Activated gamma-delta T cell treated with anti-CD3 and anti-CD28 coated beads, Interleukin-2, amount 50 U/mL, for 16 hours (primary cell): Measurements from ENCODE around the gene SIGLEC14.
A peak's percentile ranks its signal among the peaks of the same experiment; 100 is the strongest.
"Not testable (repeated sequence)": the region's sequence is repeated elsewhere in the genome, so short reads cannot be mapped to it uniquely, and the experiment has no call there.

Experiments used
- DNase-seq: peaks from one replicate; pipeline ENCODE4 v3.0.0-alpha.2; 2020; ENCODE audit warnings: low read depth

SIGLEC14 gene

DNA sequence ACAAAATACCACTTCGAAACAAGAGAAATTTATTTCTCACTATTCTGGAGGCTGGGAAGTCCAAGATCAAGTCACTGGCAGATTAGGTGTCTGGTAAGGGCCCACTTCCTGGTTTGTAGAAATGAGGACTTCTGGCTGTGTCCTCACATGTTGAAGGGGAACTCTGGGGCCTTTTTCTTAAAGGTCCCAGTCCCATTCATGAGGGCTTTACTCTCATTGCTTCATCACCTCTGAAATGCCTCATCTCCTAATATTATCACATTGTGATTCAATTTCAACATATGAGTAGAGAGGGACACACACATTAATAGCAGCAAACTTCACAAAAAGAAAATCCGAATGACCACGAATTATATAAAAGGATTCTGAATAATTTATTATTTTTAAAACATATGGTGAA, 21.6 kb upstream of the SIGLEC14 start:
- no peak for DNase-seq

DNA sequence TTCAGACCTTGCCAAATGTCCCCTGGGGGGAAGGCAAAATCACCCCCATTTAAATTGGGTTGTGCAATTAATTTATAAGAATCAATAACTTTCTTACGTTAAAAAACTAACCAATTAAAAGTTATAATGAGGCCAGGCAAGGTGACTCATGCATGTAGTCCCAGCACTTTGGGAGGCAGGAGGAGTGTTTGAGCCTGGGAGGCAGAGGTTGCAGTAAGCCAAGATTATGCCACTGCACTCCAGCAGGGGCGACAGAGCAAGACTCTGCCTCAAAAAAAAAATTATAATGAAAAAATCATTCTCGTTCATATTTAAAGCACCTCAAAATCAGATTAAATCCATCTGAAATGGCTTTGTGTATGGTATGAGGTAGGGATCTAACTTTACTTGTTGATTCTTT, 18.4 kb upstream of the SIGLEC14 start:
- DNase-seq: no peak

DNA sequence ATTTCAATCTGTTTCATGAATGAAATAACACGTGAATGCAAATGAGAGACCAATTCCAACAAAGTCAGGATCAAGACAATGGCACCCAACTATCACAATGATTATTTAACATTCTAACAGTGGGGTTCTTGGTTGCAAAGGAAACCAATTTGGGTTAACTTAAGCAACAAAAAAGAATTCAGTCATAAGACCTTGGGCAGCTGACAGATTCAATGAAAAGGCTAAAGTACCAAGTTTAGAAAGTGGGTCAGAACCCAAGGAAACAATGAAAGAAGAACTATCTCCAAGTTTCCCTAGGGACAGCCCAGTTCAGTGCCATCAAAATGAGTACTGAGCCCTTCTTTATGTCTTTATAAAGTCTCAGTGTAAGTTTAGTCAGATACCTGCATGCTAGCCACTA, 17.5 kb upstream of the SIGLEC14 start:
- no peak for DNase-seq

DNA sequence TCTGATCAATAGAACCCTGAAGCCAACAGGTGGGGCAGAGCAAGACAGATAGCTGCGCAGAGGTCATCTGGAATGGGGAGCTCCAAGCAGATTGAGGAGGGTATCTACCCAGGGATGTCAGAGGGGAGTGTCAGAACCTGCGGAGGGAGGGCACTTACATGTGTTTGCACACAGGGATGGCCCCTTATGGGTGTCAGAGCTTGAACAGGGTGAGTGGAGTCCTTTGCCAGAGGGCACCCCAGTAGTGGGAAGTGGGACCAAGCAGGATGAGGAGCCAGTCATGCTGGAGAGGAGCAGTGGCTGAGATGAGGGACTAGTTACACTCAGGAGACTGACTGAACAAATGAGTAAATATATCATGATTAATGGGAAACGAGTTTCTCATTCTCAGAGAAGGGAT, 17.0 kb upstream of the SIGLEC14 start:
- no peak for DNase-seq

GRCh38 chr19:51660975-51661600, 14.5 kb upstream of the SIGLEC14 start:
- peak; percentile 28 for DNase-seq

GRCh38 chr19:51654783-51655182, 8.2 kb upstream of the SIGLEC14 start:
- no peak for DNase-seq

- no peak for DNase-seq
Observed at GRCh38 chr19:51653162-51653561, 6.5 kb upstream of the SIGLEC14 start.

DNA sequence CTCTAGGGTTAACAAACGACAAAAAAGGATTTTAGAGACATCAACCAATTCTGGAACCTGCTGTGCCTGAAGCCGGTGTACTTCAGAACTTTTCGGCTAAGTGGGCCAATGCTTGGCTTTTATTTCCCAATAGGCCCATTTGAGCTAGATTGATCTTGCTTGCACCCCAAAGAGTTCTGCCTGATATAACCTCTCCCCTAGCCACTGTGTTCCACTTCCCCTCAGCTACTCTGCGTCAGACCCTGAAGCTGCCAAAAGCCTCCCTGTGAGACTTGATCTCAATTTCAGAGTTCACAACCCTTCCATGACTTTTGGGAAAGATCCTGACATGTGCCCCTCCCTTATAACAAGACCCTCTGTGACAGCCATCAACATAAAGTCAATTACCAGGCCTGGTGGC, 5.6 kb upstream of the SIGLEC14 start:
- no peak for DNase-seq

- no peak for DNase-seq
Observed at GRCh38 chr19:51651216-51651846, 4.7 kb upstream of the SIGLEC14 start.

DNA sequence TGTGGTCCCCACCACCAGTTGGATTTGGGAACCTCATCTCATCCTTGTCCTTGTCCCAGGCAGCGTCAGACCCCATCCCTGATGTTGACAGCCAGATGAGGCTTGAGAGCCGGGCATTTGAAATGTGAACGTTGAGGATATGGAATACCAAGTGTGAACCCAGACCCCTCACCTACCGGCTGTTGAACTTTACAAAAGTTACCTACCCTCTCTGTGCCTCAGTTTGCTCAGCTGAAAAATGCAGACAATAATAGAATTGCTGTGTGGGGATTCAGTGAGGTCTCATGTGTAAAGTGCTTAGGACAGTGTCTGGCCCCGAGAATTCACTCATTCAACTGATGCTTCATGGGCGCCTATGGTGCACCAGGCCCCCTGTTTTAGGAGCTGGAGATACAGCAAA, 693 bp upstream of the SIGLEC14 start:
- DNase-seq: no peak

DNA sequence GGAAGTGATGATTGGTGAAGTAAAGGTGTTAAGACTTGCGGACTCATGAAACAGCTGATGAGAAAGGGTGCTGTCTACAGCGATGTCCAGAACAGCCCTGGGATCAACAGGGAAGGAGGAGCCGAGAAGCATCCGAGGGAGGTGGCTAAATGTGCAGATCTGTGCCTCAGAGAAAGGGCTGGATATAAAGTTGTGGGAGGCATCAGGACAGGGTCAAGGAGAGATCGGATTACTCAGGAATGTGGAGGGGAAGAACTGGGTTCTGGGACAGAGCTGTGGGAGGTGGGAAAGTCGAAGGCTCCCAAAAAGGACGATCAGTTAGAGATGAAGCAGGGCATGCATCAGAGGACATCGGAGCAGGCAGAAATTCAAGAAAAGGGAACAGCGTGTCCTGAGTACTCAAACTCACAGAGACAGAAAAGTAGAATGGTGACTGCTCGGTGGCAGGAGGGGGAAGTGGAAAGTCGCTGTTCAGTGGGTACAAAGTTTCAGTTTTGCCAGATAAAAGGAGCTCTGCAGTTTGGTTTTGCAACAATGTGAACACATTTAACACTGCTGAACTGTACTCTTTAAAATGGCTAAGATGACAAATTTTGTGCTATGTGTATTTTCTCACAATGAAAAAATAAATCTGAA, 1.9 kb downstream of the SIGLEC14 start:
- no peak for DNase-seq

DNA sequence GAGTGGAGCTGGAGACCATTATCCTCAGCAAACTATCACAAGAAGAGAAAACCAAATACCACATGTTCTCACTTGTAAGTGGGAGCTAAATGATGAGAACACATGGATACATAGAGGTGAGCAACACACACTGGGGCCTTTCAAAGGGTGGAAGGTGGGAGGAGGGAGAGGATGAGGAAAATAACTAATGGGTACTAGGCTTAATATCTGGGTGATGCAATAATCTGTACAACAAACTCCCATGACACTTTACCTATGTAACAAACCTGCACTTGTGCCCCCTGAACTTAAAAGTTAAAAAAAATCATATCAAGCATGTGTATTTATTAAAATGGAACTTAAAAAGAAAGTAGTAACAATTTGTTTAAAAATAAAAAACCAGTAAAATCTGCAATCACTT, 5.0 kb downstream of the SIGLEC14 start:
- DNase-seq: no peak

DNA sequence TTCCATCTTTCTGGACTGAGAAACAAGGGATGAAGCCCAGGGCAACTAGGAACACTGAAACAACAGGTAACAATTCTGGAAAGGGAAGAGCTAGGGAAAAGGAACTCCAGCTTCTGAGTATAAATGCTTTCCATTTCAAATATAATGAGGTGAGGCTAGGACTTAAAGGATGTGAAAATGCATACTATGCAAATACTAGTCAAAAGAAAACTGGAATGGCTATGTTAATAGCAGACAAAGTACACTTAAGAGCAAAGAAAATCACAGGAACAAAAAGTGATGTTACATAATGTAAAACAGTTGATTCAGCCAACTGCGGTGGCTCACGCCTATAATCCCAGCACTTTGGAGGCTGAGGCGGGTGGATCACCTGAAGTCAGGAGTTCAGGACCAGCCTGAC, 6.2 kb downstream of the SIGLEC14 start:
- no peak for DNase-seq

GRCh38 chr19:51639916-51640315, 6.7 kb downstream of the SIGLEC14 start:
- no peak for DNase-seq

GRCh38 chr19:51637362-51637978, 9.2 kb downstream of the SIGLEC14 start:
- DNase-seq: no peak

DNA sequence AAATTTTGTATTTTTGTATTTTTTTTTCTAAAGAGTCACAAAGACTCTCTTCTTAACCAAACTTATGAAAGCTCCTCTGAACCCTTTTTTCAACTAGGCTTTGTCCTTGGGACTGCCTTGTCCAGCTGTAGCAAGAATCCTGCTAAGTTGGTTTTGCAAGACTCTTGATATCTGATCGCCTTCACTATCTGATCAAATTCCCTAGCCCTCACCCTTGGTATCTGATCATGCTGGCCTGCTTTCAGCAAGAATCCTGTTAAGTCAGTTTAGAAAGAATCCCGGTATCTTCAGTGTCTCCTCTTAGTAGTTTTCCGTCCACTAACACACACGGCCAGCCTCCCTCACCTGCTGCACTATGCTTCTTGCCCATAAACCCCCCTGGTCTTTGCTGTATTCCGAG, 14.5 kb downstream of the SIGLEC14 start:
- no peak for DNase-seq

- DNase-seq: not testable (repeated sequence)
Observed at GRCh38 chr19:51630315-51630714, 16.3 kb downstream of the SIGLEC14 start, which contains the start of gene SIGLEC5. Gene SIGLEC5, minus strand, starts transcription at chr19:51630401. Its CDS starts 66 bp downstream, at chr19:51630335.

GRCh38 chr19:51628153-51628939, 18.3 kb downstream of the SIGLEC14 start:
- DNase-seq: no peak

- no peak for DNase-seq
Observed at GRCh38 chr19:51627491-51628138, 19.0 kb downstream of the SIGLEC14 start.

DNA sequence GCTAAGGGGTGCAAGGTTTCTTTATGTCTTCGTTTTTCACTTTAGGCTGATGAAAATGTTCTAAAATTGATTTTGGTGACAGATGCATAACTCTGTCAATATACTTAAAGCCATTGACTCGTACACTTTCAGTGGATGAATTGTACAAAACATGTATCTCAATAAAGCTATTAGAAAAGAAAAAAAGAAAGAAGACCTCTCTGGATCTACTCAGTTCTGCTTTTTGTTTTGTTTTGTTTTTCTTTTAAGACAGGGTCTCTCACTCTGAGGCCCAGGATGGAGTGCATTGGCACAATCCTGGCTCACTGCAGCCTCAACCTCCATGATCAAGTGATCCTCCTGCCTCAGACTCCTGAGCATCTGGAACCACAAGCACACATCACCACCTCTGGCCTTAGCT, 19.9 kb downstream of the SIGLEC14 start:
- DNase-seq: no peak

DNA sequence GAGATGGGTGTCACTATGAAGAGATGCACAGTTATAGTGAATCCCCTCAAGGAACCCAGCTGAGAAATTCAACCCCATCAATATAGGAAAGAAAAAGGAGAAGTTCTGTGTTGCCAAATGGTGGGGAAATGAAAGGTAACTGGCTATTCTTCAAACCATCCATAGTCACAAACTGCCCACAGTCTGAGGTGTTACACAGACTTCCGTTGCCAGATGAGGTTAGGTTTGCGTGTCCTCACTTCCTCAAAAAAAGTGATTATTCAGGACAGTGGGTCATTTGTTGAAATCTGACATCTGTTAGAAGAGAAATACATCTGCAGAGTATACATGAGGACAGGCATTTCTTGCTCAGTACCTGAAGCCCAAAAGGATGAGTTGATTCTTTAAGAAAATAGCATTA, 25.4 kb downstream of the SIGLEC14 start:
- no peak for DNase-seq

DNA sequence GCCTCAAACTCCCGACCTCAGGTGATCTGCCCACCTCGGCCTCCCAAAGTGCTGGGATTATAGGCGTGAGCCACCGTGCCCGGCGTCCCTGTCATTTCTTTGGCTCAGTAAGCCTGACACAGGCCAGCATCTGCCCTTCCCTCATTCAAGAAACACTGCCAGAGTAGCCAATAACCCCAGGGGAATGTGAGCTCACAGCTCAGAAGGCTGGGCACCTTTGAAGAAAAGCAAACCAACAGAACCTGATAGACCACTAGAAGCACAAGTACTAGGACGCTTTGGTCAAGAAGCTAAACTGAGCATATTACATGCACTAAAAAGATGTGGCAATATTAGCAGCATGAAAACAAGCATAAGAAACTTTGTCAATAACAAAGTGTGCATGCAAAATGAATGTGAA, 30.6 kb downstream of the SIGLEC14 start:
- no peak for DNase-seq
